BE2C (cell line): Measurements from ENCODE around the gene EMC9.

Experiments used
- DNase-seq: peaks from one replicate; pipeline ENCODE4 v3.0.0-alpha.2; 2020
- H3K27me3 ChIP-seq: fragments of 250-450 bp; sonication (Bioruptor Pico); 2 replicates; pipeline ENCODE4 v1.5.1; 2020; ENCODE audit warnings: mild to moderate bottlenecking
- H3K36me3 ChIP-seq: fragments of 250-450 bp; sonication (Bioruptor Pico); 2 replicates; pipeline ENCODE4 v1.5.1; 2020; ENCODE audit warnings: mild to moderate bottlenecking
- H3K4me1 ChIP-seq: fragments of 250-450 bp; sonication (Bioruptor Pico); 2 replicates; pipeline ENCODE4 v1.5.1; 2020
- H3K4me3 ChIP-seq: 2 replicates; pipeline ENCODE4 v1.5.1; 2011; ENCODE audit warnings: low read depth, low read length
- H3K9me3 ChIP-seq: fragments of 250-450 bp; sonication (Bioruptor Pico); 2 replicates; pipeline ENCODE4 v1.5.1; 2020
- TF ChIP-seq, protein P1 (sequence below): IDR thresholded peaks from 2 replicates; pipeline ENCODE4 v1.5.1; 2012; ENCODE audit warnings: mild to moderate bottlenecking, low read depth, low read length

EMC9 gene

DNA sequence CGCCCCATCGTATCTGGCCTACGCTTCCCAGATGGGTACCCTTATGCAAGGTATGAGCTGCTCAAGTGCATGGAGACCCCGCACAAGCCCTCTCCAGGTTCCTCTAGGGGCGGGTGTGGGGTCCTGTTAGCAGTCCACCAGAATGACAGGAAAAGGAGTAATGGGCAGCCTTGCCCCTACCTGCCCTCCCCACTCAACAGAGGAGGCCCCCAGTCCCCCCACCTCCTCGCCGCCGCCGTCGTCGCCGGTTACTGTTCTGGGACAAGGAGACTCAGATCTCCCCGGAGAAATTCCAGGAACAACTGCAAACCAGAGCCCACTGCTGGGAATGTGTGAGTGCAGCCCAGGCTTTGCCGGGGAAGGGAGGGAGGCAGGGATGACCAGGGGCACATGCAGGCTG is 36.5 kb upstream of the EMC9 start:
- Histone ChIP-seq H3K4me3 (no peak overlapping the region), H3K9me3 (no peaks in the 10 kb centered on the region), H3K36me3 (peaks cover 52% of the 10 kb centered on the region), H3K4me1 (no peaks in the 10 kb centered on the region), H3K27me3 (no peaks in the 10 kb centered on the region)
- no peak for DNase-seq
- TF ChIP-seq, protein P1, sequence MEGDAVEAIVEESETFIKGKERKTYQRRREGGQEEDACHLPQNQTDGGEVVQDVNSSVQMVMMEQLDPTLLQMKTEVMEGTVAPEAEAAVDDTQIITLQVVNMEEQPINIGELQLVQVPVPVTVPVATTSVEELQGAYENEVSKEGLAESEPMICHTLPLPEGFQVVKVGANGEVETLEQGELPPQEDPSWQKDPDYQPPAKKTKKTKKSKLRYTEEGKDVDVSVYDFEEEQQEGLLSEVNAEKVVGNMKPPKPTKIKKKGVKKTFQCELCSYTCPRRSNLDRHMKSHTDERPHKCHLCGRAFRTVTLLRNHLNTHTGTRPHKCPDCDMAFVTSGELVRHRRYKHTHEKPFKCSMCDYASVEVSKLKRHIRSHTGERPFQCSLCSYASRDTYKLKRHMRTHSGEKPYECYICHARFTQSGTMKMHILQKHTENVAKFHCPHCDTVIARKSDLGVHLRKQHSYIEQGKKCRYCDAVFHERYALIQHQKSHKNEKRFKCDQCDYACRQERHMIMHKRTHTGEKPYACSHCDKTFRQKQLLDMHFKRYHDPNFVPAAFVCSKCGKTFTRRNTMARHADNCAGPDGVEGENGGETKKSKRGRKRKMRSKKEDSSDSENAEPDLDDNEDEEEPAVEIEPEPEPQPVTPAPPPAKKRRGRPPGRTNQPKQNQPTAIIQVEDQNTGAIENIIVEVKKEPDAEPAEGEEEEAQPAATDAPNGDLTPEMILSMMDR: no peak

DNA sequence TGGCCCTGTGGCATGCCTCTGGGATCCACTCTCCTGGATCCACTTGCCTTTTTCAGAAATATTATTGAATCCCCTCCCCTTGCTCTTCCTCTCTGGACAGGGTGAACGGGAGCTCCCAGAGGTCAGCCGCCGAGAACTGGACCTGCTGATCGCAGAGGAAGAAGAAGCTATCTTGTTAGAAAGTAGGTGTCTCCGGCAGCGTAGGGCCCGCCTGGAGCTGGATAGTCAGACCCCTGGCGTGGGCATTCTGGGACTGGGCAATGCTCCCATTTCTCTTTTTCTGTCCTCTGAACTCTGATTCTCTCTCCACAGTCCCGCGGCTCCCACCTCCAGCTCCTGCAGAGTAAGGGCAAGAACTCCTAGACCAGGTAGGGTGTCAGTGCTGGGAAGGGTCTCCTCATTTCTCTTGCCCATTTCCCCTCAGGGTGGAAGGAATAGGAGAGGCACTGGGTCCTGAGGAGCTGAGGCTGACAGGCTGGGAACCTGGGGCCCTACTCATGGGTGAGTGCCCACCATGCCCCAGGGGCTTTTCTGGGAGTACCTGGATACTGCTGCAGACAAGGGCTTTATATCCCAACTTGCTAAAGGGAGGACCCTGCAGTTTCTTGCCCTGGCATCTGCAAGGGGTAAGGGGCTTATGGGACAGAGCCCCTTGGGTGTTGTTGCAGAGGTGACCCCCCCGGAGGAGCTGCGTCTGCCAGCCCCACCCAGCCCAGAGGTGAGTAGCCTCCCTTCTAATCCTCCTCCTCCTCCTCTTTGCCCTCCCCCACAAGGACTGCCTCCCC is 35.8 kb upstream of the EMC9 start:
- Histone ChIP-seq H3K4me3 (no peak overlapping the region), H3K36me3 (peaks cover 45% of the 10 kb centered on the region), H3K27me3 (no peaks in the 10 kb centered on the region), H3K9me3 (no peaks in the 10 kb centered on the region), H3K4me1 (no peaks in the 10 kb centered on the region)
- TF ChIP-seq, protein P1: no peak
- DNase-seq: no peak

DNA sequence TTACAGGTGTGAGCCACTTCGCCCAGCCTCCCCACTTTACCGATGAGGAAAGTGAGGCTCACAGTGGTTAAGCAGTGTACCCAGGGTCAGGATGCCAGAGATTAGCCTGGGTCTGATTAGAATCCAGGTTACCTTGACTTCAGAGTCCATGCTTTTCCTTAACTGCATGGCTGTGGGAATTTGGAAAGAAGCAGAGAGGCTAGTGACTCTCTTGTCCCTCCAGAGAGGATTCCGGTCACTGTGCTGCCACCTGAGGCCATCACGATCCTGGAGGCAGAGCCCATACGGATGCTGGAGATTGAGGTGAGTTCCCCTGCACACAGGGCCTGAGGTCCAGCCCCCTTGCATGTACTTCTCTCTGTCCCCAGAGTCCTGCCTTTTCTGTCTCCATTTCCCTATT is 35.2 kb upstream of the EMC9 start:
- Histone ChIP-seq H3K9me3 (no peaks in the 10 kb centered on the region), H3K4me3 (no peak overlapping the region), H3K4me1 (no peaks in the 10 kb centered on the region), H3K36me3 (peaks cover 39% of the 10 kb centered on the region), H3K27me3 (no peaks in the 10 kb centered on the region)
- DNase-seq: no peak
- TF ChIP-seq, protein P1: no peak

DNA sequence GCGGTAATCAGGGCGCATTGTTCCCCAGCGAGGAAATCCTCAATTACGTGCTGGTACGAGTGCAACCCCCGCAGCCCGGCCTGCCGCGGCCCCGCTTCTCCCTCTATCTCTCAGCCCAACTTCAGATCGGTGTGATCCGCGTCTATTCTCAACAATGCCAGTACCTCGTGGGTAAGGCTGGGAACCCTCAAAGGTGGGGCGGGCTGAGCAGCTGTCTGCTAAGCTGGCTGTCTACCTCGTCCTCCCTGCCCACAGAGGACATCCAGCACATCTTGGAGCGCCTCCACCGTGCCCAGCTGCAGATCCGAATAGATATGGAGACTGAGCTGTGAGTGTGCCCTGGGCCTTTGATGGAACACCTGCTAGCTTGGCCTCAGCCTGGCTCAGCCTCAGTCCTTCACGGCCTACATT is 31.5 kb upstream of the EMC9 start:
- Histone ChIP-seq H3K9me3 (no peaks in the 10 kb centered on the region), H3K27me3 (no peaks in the 10 kb centered on the region), H3K4me3 (no peak overlapping the region), H3K36me3 (peaks cover 4% of the 10 kb centered on the region), H3K4me1 (no peaks in the 10 kb centered on the region)
- TF ChIP-seq, protein P1: no peak
- no peak for DNase-seq

DNA sequence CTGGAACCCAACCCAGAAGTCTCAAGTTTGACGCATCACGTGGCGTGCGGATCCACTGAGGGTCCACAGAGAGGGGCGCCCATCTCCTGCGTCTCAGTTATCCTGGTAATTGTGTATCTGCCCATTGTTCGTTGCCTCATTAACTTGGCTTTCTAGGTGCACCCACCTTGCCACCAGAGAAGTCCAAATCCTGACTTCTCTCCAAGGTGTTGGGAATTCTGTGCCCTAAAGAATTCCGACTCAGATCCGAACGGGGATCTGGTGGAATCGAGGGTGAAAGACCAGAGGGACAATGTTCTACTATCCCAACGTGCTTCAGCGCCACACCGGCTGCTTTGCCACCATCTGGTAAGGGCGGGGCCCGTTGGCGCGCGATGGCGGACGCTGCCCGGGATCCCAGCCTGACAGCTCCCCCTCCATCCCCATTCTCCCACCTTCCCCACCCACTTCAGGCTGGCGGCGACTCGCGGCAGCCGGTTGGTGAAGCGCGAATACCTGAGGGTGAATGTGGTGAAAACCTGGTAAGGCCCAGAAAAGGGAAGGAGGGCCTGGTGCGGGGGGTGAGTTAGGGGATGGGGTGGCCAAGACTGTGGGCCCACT is 31.0 kb upstream of the EMC9 start:
- DNase-seq: no peak
- Histone ChIP-seq H3K4me3 (peak overlapping the region; percentile 62), H3K4me1 (no peaks in the 10 kb centered on the region), H3K36me3 (peaks cover 4% of the 10 kb centered on the region), H3K9me3 (no peaks in the 10 kb centered on the region), H3K27me3 (no peaks in the 10 kb centered on the region)
- TF ChIP-seq, protein P1: no peak

DNA sequence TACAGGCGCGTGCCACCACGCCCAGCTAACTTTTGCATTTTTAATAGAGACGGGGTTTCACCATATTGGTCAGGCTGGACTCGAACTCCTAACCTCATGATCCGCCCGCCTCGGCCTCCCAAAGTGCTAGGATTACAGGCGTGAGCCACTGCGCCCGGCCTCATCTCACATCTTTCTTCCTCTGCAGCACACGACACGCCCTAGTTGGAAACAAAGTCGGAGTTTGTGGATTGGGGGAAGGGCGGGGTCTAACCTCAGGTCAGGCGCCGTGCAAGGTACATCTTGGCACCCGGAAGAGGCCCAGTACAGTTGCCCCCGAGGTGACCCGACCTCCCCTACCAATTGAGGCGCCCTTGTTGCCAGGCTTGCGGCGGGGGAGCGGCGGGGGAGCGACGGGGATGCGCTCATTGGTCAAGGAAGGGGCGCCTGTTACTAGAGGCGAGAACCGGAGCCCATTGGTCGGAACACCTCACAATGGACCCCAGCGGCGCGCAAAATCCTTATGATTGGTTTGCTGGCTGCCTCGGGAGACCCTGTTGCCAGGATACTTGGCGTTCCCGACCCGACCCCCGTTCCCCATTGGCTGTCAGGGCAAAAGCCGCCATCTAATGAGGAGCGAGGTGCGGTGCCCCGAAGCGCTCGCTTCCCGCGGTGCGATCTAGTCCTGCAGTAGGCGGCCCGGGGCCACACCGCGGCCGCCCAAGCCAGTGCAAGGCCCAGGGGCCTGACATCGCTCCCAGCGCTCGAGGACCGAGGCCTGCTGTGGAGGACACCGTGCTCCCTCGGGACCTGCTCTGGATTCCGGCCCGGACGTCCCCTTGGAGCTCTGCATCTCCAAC is 30.2 kb upstream of the EMC9 start, which contains the start of gene REC8:
Gene REC8, plus strand, starts transcription at position 659 of the 839 bp plus-strand sequence. CDS start 473 bp downstream, outside the sequence.
- peak; percentile 94 for DNase-seq
- no peaks in the 10 kb centered on the region; the same call in none of the 2 replicates for H3K36me3 ChIP-seq
- no peaks in the 10 kb centered on the region for H3K4me1 ChIP-seq
- peak within 1 kb of the TSS; percentile 62 for H3K4me3 ChIP-seq
- TF ChIP-seq, protein P1: no peak
- no peaks in the 10 kb centered on the region for H3K27me3 ChIP-seq
- H3K9me3 ChIP-seq: no peaks in the 10 kb centered on the region
